DMS153 treated with DMSO at 0.1 percent for 48 hours (cell line): Measurements from ENCODE around the gene REEP2.

Source experiments
- DNase-seq: peaks from one replicate; lab custom pipeline; 2025; ENCODE audit not compliant: unreplicated experiment; lab: John Stamatoyannopoulos, UW

The REEP2 gene

GRCh38 chr5:138495351-138495750 lies 56.5 kb downstream of the REEP2 start:
- DNase-seq = no peak
